ENCODE results near the gene KCNH6.
A peak's percentile ranks its signal among the peaks of the same experiment; 100 is the strongest.

KCNH6 gene

DNA sequence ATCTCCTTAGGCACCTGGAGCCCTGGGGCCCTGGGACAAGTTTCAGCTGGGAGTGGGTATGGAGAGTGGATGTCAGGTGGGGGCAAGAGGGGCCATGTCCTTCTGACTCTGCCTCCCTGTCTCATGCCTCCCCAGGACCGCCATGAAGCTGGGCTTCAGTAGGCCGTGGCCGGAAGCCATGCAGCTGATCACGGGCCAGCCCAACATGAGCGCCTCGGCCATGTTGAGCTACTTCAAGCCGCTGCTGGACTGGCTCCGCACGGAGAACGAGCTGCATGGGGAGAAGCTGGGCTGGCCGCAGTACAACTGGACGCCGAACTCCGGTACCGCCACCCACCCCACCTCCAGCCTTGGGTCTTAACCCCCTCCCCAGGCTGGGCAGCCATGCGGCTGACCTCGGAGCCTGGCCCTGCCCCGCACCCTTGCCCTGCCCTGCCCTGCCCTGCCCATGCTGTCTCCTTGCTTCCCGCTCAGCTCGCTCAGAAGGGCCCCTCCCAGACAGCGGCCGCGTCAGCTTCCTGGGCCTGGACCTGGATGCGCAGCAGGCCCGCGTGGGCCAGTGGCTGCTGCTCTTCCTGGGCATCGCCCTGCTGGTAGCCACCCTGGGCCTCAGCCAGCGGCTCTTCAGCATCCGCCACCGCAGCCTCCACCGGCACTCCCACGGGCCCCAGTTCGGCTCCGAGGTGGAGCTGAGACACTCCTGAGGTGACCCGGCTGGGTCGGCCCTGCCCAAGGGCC is 26.3 kb upstream of the KCNH6 start:
- no peak for TF ChIP-seq TOX (CRISPR knock-in tag; IDR thresholded peaks at IDR 0.05; ENCODE audit: borderline replicate concordance)
- TF ChIP-seq ZNF565 (CRISPR knock-in tag; conservative IDR thresholded peaks at IDR 0.05; ENCODE audit: low read depth): no peak
- no peak for TF ChIP-seq SNAI2 (CRISPR knock-in tag; IDR thresholded peaks at IDR 0.05)
- TF ChIP-seq ZFP3 (CRISPR knock-in tag; IDR thresholded peaks at IDR 0.05): no peak
- ATAC-seq: no peak

GRCh38 chr17:63497708-63498483 is 25.3 kb upstream of the KCNH6 start:
- no peak for TF ChIP-seq ARNTL (CRISPR knock-in tag; IDR thresholded peaks at IDR 0.05; ENCODE audit: borderline replicate concordance, low read depth)
- TF ChIP-seq SNAI2 (CRISPR knock-in tag; IDR thresholded peaks at IDR 0.05): no peak
- TF ChIP-seq PPARA (CRISPR knock-in tag; IDR thresholded peaks at IDR 0.05; ENCODE audit: borderline replicate concordance): no peak
- TF ChIP-seq RARB (CRISPR knock-in tag; IDR thresholded peaks at IDR 0.05): no peak
- no peak for TF ChIP-seq CSDC2 (CRISPR knock-in tag; IDR thresholded peaks at IDR 0.05)
- TF ChIP-seq TCF4 (CRISPR knock-in tag; IDR thresholded peaks at IDR 0.05; ENCODE audit: borderline replicate concordance): no peak
- no peak for TF ChIP-seq TSHZ2 (CRISPR knock-in tag; IDR thresholded peaks at IDR 0.05)
- no peak for TF ChIP-seq CREB5 (CRISPR knock-in tag; IDR thresholded peaks at IDR 0.05; ENCODE audit: low read depth)
- no peak for TF ChIP-seq ZNF8 (CRISPR knock-in tag; IDR thresholded peaks at IDR 0.05)
- TF ChIP-seq, protein P1, sequence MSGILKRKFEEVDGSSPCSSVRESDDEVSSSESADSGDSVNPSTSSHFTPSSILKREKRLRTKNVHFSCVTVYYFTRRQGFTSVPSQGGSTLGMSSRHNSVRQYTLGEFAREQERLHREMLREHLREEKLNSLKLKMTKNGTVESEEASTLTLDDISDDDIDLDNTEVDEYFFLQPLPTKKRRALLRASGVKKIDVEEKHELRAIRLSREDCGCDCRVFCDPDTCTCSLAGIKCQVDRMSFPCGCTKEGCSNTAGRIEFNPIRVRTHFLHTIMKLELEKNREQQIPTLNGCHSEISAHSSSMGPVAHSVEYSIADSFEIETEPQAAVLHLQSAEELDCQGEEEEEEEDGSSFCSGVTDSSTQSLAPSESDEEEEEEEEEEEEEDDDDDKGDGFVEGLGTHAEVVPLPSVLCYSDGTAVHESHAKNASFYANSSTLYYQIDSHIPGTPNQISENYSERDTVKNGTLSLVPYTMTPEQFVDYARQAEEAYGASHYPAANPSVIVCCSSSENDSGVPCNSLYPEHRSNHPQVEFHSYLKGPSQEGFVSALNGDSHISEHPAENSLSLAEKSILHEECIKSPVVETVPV (CRISPR knock-in tag; IDR thresholded peaks at IDR 0.05): no peak
- no peak for TF ChIP-seq ZNF565 (CRISPR knock-in tag; conservative IDR thresholded peaks at IDR 0.05; ENCODE audit: low read depth)
- no peak for TF ChIP-seq BACH2 (CRISPR knock-in tag; IDR thresholded peaks at IDR 0.05; ENCODE audit: borderline replicate concordance)
- ATAC-seq: peak; percentile 70

DNA sequence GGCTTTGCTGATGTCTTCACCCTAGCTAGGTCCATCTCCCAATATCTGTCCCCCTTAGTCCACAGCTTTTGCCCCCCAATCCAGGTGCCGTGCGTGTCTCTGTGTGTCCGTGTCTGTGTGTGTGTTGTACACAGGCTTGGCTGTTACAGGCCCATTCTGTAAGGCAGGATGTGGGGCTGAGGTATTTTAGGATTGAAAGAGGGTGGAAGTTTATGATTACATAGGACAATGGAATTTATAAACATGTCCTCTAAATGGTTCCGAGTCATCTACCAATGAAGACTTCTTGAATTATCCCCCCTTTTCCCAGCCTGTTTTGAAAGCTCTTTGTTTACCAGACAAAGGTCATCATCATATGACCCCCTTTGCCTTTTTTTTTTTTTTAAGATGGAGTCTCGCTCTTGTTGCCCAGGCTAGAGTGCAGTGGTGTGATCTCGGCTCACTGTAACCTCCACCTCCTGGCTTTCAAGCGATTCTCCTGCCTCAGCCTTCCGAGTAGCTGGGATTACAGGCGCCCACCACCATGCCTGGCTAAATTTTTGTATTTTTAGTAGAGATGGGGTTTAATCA is 24.4 kb upstream of the KCNH6 start:
- ATAC-seq: no peak
- TF ChIP-seq, protein P1 (CRISPR knock-in tag; IDR thresholded peaks at IDR 0.05): no peak
- no peak for TF ChIP-seq POU6F1 (CRISPR knock-in tag; IDR thresholded peaks at IDR 0.05; ENCODE audit: borderline replicate concordance, low read depth)
- TF ChIP-seq TSHZ2 (CRISPR knock-in tag; IDR thresholded peaks at IDR 0.05): no peak
- TF ChIP-seq PPARA (CRISPR knock-in tag; IDR thresholded peaks at IDR 0.05; ENCODE audit: borderline replicate concordance): no peak
- no peak for TF ChIP-seq ZFP30 (CRISPR knock-in tag; IDR thresholded peaks at IDR 0.05)
- no peak for TF ChIP-seq OSR1 (CRISPR knock-in tag; IDR thresholded peaks at IDR 0.05)
- TF ChIP-seq, protein P2, sequence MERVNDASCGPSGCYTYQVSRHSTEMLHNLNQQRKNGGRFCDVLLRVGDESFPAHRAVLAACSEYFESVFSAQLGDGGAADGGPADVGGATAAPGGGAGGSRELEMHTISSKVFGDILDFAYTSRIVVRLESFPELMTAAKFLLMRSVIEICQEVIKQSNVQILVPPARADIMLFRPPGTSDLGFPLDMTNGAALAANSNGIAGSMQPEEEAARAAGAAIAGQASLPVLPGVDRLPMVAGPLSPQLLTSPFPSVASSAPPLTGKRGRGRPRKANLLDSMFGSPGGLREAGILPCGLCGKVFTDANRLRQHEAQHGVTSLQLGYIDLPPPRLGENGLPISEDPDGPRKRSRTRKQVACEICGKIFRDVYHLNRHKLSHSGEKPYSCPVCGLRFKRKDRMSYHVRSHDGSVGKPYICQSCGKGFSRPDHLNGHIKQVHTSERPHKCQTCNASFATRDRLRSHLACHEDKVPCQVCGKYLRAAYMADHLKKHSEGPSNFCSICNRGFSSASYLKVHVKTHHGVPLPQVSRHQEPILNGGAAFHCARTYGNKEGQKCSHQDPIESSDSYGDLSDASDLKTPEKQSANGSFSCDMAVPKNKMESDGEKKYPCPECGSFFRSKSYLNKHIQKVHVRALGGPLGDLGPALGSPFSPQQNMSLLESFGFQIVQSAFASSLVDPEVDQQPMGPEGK (CRISPR knock-in tag; IDR thresholded peaks at IDR 0.05; ENCODE audit: borderline replicate concordance): no peak
- no peak for TF ChIP-seq TCF4 (CRISPR knock-in tag; IDR thresholded peaks at IDR 0.05; ENCODE audit: borderline replicate concordance)
- no peak for TF ChIP-seq ZNF565 (CRISPR knock-in tag; conservative IDR thresholded peaks at IDR 0.05; ENCODE audit: low read depth)
- TF ChIP-seq ISL1 (CRISPR knock-in tag; IDR thresholded peaks at IDR 0.05): no peak
- no peak for TF ChIP-seq CREB5 (CRISPR knock-in tag; IDR thresholded peaks at IDR 0.05; ENCODE audit: low read depth)

All from SK-N-SH treated with all-trans-retinoic acid at 6 μM for 48 hours (cell line).